Measurements from ENCODE around the gene ZDHHC7.
"Not testable (repeated sequence)": the region's sequence is repeated elsewhere in the genome, so short reads cannot be mapped to it uniquely, and the experiment has no call there.

The ZDHHC7 gene

GRCh38 chr16:85042167-85042526, 30.8 kb upstream of the ZDHHC7 start:
- DNase-seq (ENCODE audit: low read depth, low spot score): no peak
- H3K27me3 ChIP-seq (ENCODE audit: control insufficient read depth, insufficient read depth, low read length): no peaks in the 10 kb centered on the region
- H3K27ac ChIP-seq (ENCODE audit: low read length): no peak overlapping the region
- WGBS (ENCODE audit: insufficient coverage, insufficient read length): no CpG with 5 or more reads among the region's 6 CpGs
- H3K4me3 ChIP-seq (ENCODE audit: low read length): no peak overlapping the region
- H3K9me3 ChIP-seq (ENCODE audit: control insufficient read depth, insufficient read depth, low read length): no peaks in the 10 kb centered on the region
- no peaks in the 10 kb centered on the region for H3K4me1 ChIP-seq (ENCODE audit: control insufficient read depth, insufficient read depth, low read length)
- no peaks in the 10 kb centered on the region for H3K36me3 ChIP-seq (ENCODE audit: control insufficient read depth, insufficient read depth, low read length)

GRCh38 chr16:85041219-85042166, 30.2 kb upstream of the ZDHHC7 start:
- Histone ChIP-seq H3K4me3 (ENCODE audit: low read length) (no peak overlapping the region), H3K4me1 (ENCODE audit: control insufficient read depth, insufficient read depth, low read length) (no peaks in the 10 kb centered on the region), H3K27ac (ENCODE audit: low read length) (no peak overlapping the region), H3K9me3 (ENCODE audit: control insufficient read depth, insufficient read depth, low read length) (no peaks in the 10 kb centered on the region), H3K27me3 (ENCODE audit: control insufficient read depth, insufficient read depth, low read length) (no peaks in the 10 kb centered on the region), H3K36me3 (ENCODE audit: control insufficient read depth, insufficient read depth, low read length) (no peaks in the 10 kb centered on the region)
- no peak for DNase-seq (ENCODE audit: low read depth, low spot score)
- WGBS (ENCODE audit: insufficient coverage, insufficient read length): no CpG with 5 or more reads among the region's 27 CpGs

GRCh38 chr16:85040685-85041084, 29.4 kb upstream of the ZDHHC7 start:
- Histone ChIP-seq H3K9me3 (ENCODE audit: control insufficient read depth, insufficient read depth, low read length) (no peaks in the 10 kb centered on the region), H3K4me3 (ENCODE audit: low read length) (no peak overlapping the region), H3K4me1 (ENCODE audit: control insufficient read depth, insufficient read depth, low read length) (no peaks in the 10 kb centered on the region), H3K27me3 (ENCODE audit: control insufficient read depth, insufficient read depth, low read length) (no peaks in the 10 kb centered on the region), H3K36me3 (ENCODE audit: control insufficient read depth, insufficient read depth, low read length) (no peaks in the 10 kb centered on the region), H3K27ac (ENCODE audit: low read length) (no peak overlapping the region)
- no peak for DNase-seq (ENCODE audit: low read depth, low spot score)
- no CpG with 5 or more reads among the region's 6 CpGs for WGBS (ENCODE audit: insufficient coverage, insufficient read length)

- Histone ChIP-seq H3K9me3 (ENCODE audit: control insufficient read depth, insufficient read depth, low read length) (no peaks in the 10 kb centered on the region), H3K4me1 (ENCODE audit: control insufficient read depth, insufficient read depth, low read length) (no peaks in the 10 kb centered on the region), H3K27ac (ENCODE audit: low read length) (no peak overlapping the region), H3K36me3 (ENCODE audit: control insufficient read depth, insufficient read depth, low read length) (no peaks in the 10 kb centered on the region), H3K27me3 (ENCODE audit: control insufficient read depth, insufficient read depth, low read length) (no peaks in the 10 kb centered on the region), H3K4me3 (ENCODE audit: low read length) (no peak overlapping the region)
- no CpG with 5 or more reads among the region's 5 CpGs for WGBS (ENCODE audit: insufficient coverage, insufficient read length)
- no peak for DNase-seq (ENCODE audit: low read depth, low spot score)
These were observed 26.4 kb upstream of the ZDHHC7 start for GRCh38 chr16:85037721-85038120.

GRCh38 chr16:85037050-85037410, 25.7 kb upstream of the ZDHHC7 start:
- no peak overlapping the region for H3K4me3 ChIP-seq (ENCODE audit: low read length)
- no CpG with 5 or more reads among the region's 7 CpGs for WGBS (ENCODE audit: insufficient coverage, insufficient read length)
- H3K36me3 ChIP-seq (ENCODE audit: control insufficient read depth, insufficient read depth, low read length): no peaks in the 10 kb centered on the region
- no peak for DNase-seq (ENCODE audit: low read depth, low spot score)
- H3K27me3 ChIP-seq (ENCODE audit: control insufficient read depth, insufficient read depth, low read length): no peaks in the 10 kb centered on the region
- H3K27ac ChIP-seq (ENCODE audit: low read length): no peak overlapping the region
- no peaks in the 10 kb centered on the region for H3K9me3 ChIP-seq (ENCODE audit: control insufficient read depth, insufficient read depth, low read length)
- no peaks in the 10 kb centered on the region for H3K4me1 ChIP-seq (ENCODE audit: control insufficient read depth, insufficient read depth, low read length)

- no peak overlapping the region for H3K27ac ChIP-seq (ENCODE audit: low read length)
- no CpG with 5 or more reads among the region's 15 CpGs for WGBS (ENCODE audit: insufficient coverage, insufficient read length)
- no peaks in the 10 kb centered on the region for H3K27me3 ChIP-seq (ENCODE audit: control insufficient read depth, insufficient read depth, low read length)
- no peaks in the 10 kb centered on the region for H3K4me1 ChIP-seq (ENCODE audit: control insufficient read depth, insufficient read depth, low read length)
- no peaks in the 10 kb centered on the region for H3K9me3 ChIP-seq (ENCODE audit: control insufficient read depth, insufficient read depth, low read length)
- no peak for DNase-seq (ENCODE audit: low read depth, low spot score)
- H3K4me3 ChIP-seq (ENCODE audit: low read length): no peak overlapping the region
- no peaks in the 10 kb centered on the region for H3K36me3 ChIP-seq (ENCODE audit: control insufficient read depth, insufficient read depth, low read length)
These were observed 25.1 kb upstream of the ZDHHC7 start for GRCh38 chr16:85036236-85037049.

GRCh38 chr16:85034591-85035433, 23.5 kb upstream of the ZDHHC7 start:
- Histone ChIP-seq H3K4me3 (ENCODE audit: low read length) (no peak overlapping the region), H3K9me3 (ENCODE audit: control insufficient read depth, insufficient read depth, low read length) (no peaks in the 10 kb centered on the region), H3K36me3 (ENCODE audit: control insufficient read depth, insufficient read depth, low read length) (no peaks in the 10 kb centered on the region), H3K27ac (ENCODE audit: low read length) (no peak overlapping the region), H3K4me1 (ENCODE audit: control insufficient read depth, insufficient read depth, low read length) (no peaks in the 10 kb centered on the region), H3K27me3 (ENCODE audit: control insufficient read depth, insufficient read depth, low read length) (no peaks in the 10 kb centered on the region)
- no CpG with 5 or more reads among the region's 18 CpGs for WGBS (ENCODE audit: insufficient coverage, insufficient read length)
- DNase-seq (ENCODE audit: low read depth, low spot score): no peak

GRCh38 chr16:85033171-85033570, 21.8 kb upstream of the ZDHHC7 start:
- Histone ChIP-seq H3K4me3 (ENCODE audit: low read length) (no peak overlapping the region), H3K36me3 (ENCODE audit: control insufficient read depth, insufficient read depth, low read length) (no peaks in the 10 kb centered on the region), H3K27me3 (ENCODE audit: control insufficient read depth, insufficient read depth, low read length) (no peaks in the 10 kb centered on the region; the same call in 1 of the 2 replicates), H3K4me1 (ENCODE audit: control insufficient read depth, insufficient read depth, low read length) (peaks cover 1% of the 10 kb centered on the region; the same call in 1 of the 2 replicates), H3K9me3 (ENCODE audit: control insufficient read depth, insufficient read depth, low read length) (no peaks in the 10 kb centered on the region), H3K27ac (ENCODE audit: low read length) (no peak overlapping the region)
- WGBS (ENCODE audit: insufficient coverage, insufficient read length): no CpG with 5 or more reads among the region's 17 CpGs
- no peak for DNase-seq (ENCODE audit: low read depth, low spot score)

- not testable (repeated sequence) for H3K9me3 ChIP-seq (ENCODE audit: control insufficient read depth, insufficient read depth, low read length); DNase-seq (ENCODE audit: low read depth, low spot score); H3K27ac ChIP-seq (ENCODE audit: low read length); H3K36me3 ChIP-seq (ENCODE audit: control insufficient read depth, insufficient read depth, low read length); H3K27me3 ChIP-seq (ENCODE audit: control insufficient read depth, insufficient read depth, low read length); H3K4me3 ChIP-seq (ENCODE audit: low read length); H3K4me1 ChIP-seq (ENCODE audit: control insufficient read depth, insufficient read depth, low read length)
- no CpG with 5 or more reads among the region's 4 CpGs for WGBS (ENCODE audit: insufficient coverage, insufficient read length)
These were observed 20.9 kb upstream of the ZDHHC7 start for GRCh38 chr16:85032187-85032586.

- Histone ChIP-seq H3K27me3 (ENCODE audit: control insufficient read depth, insufficient read depth, low read length) (no peaks in the 10 kb centered on the region; the same call in 1 of the 2 replicates), H3K27ac (ENCODE audit: low read length) (no peak overlapping the region), H3K4me1 (ENCODE audit: control insufficient read depth, insufficient read depth, low read length) (peaks cover 2% of the 10 kb centered on the region; the same call in 1 of the 2 replicates), H3K4me3 (ENCODE audit: low read length) (no peak overlapping the region), H3K36me3 (ENCODE audit: control insufficient read depth, insufficient read depth, low read length) (no peaks in the 10 kb centered on the region), H3K9me3 (ENCODE audit: control insufficient read depth, insufficient read depth, low read length) (no peaks in the 10 kb centered on the region)
- WGBS (ENCODE audit: insufficient coverage, insufficient read length): no CpG with 5 or more reads among the region's 5 CpGs
- DNase-seq (ENCODE audit: low read depth, low spot score): no peak
These were observed 20.1 kb upstream of the ZDHHC7 start for GRCh38 chr16:85031451-85031850.
